ENCODE results near the gene LRMDA. TPM values are rescaled to one million over a fixed set of nuclear protein-coding genes. Genes with fewer than 3 reads are reported as not detected.

The LRMDA gene
- total RNA-seq, 4 donors from 2014 or later: 1.5 to 15.7 (median 4.6) TPM

DNA sequence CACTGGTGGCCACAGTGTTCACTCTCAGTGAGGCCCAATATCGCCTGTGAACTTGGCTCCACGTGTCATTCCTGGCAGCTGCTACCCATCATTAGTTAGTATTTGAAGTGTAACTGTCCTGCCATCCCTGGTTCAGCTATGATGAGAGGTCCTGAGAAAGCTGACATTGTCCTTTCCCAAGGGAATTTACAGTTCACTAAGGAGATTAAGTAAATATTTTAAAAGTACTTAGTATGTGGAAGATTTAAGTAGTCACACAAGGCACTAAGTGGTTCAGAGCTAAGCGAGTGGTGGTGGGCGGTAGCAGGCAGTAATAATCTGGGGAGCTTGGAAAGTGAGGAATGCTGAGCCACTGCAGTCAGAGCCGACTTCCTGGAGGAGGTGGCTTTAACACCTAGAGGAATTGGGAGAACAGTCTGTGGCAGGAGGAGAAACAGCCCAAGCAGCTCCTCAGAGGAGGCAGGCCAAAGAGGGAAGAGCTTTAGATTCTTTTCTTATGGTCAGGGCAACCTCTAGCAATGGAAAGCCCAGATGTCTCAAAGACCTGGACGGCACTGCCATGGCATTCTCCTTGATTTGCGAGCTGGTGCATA, 519.7 kb downstream of the LRMDA start:
- H3K4me1 ChIP-seq: no peaks in the 10 kb centered on the region
- intact Hi-C loops (cut with DNase I; ENCODE audit: low total_unique reads): no loop called here
- TF ChIP-seq, protein P1, sequence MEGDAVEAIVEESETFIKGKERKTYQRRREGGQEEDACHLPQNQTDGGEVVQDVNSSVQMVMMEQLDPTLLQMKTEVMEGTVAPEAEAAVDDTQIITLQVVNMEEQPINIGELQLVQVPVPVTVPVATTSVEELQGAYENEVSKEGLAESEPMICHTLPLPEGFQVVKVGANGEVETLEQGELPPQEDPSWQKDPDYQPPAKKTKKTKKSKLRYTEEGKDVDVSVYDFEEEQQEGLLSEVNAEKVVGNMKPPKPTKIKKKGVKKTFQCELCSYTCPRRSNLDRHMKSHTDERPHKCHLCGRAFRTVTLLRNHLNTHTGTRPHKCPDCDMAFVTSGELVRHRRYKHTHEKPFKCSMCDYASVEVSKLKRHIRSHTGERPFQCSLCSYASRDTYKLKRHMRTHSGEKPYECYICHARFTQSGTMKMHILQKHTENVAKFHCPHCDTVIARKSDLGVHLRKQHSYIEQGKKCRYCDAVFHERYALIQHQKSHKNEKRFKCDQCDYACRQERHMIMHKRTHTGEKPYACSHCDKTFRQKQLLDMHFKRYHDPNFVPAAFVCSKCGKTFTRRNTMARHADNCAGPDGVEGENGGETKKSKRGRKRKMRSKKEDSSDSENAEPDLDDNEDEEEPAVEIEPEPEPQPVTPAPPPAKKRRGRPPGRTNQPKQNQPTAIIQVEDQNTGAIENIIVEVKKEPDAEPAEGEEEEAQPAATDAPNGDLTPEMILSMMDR (IDR thresholded peaks at IDR 0.05): no peak
- no peak overlapping the region for H3K4me3 ChIP-seq
- DNase-seq: no peak
- H3K27me3 ChIP-seq: no peaks in the 10 kb centered on the region
- no peaks in the 10 kb centered on the region for H3K9me3 ChIP-seq
- no peak overlapping the region for H3K27ac ChIP-seq
- no peaks in the 10 kb centered on the region for H3K36me3 ChIP-seq

DNA sequence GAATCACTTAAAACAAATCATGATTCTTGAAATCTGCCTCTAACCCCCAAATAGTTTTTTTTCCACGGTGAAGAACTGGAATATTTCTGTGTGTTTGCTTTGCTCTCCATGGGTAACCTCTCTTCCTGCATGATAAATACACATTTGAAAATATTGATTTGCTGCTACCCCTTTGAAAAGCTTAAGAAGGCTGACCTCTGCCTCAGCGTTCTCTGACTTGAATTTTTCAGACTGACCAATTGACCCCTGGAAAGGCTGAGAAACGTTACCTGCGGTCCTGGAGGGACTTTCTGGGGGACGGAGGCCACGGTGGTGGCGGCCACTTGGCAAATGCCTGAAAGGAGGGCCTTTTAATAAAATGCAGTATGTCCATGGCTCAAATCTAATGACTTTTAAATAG, 520.2 kb downstream of the LRMDA start:
- Histone ChIP-seq H3K36me3 (no peaks in the 10 kb centered on the region), H3K27me3 (no peaks in the 10 kb centered on the region)
- intact Hi-C loops (cut with DNase I; ENCODE audit: low total_unique reads): no loop called here

DNA sequence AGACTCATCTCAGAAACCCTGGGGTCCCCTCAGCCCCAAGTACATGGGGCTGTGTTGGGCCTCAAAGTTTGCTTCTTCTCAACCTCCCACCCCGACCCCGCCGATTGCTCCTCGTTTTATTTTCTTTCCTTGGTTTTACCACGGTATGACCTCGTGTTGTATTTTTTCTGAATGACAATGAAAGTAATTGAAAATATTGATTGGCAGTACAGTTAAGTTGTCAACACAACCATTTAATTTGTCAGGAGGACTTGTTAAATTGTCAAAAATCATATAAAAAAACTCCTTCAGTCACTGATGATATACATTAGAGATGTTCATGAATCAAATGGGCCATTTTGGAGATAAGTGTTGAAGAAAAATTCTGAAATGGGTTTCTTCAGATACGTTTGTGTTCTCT, 520.7 kb downstream of the LRMDA start:
- H3K27me3 ChIP-seq: no peaks in the 10 kb centered on the region
- intact Hi-C loops (cut with DNase I; ENCODE audit: low total_unique reads): no loop called here
- H3K36me3 ChIP-seq: no peaks in the 10 kb centered on the region
- no peak for DNase-seq
- no peak overlapping the region for H3K4me3 ChIP-seq
- H3K4me1 ChIP-seq: no peaks in the 10 kb centered on the region
- H3K27ac ChIP-seq: no peak overlapping the region
- no peaks in the 10 kb centered on the region for H3K9me3 ChIP-seq
- TF ChIP-seq POLR2A (IDR thresholded peaks at IDR 0.05): no peak
- TF ChIP-seq, protein P1 (IDR thresholded peaks at IDR 0.05): no peak

More for the DNA sequence above, 520.2 kb downstream of the LRMDA start:
- DNase-seq: no peak
- no peak overlapping the region for H3K27ac ChIP-seq
- H3K4me3 ChIP-seq: no peak overlapping the region
- no peaks in the 10 kb centered on the region for H3K4me1 ChIP-seq
- no peaks in the 10 kb centered on the region for H3K9me3 ChIP-seq
- TF ChIP-seq, protein P1 (IDR thresholded peaks at IDR 0.05): no peak
- no peak for TF ChIP-seq POLR2A (IDR thresholded peaks at IDR 0.05)

DNA sequence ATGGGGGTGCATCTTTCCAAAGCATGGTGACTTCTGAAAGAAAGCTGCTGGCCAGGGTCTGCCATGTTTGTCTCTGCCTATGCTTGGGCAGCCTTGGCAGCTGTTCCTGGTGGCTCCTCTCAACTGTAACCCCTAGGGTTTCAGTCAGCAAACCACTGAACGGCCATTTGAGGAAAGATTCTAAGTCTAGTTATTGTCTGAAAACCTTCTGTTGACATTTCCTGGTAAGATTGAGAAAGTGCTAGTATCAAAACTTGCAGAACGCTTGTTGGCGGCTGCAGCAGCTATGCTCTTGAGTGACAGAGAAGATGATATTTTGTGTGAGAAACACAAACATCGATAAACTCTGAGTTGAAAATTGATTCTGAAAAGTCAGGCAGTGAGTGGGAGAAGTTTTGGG, 523.1 kb downstream of the LRMDA start:
- Histone ChIP-seq H3K27me3 (no peaks in the 10 kb centered on the region), H3K9me3 (no peaks in the 10 kb centered on the region), H3K4me1 (no peaks in the 10 kb centered on the region), H3K4me3 (no peak overlapping the region), H3K36me3 (no peaks in the 10 kb centered on the region), H3K27ac (no peak overlapping the region)
- DNase-seq: no peak
- TF ChIP-seq, protein P1 (IDR thresholded peaks at IDR 0.05): no peak
- intact Hi-C loops (cut with DNase I; ENCODE audit: low total_unique reads): no loop called here

DNA sequence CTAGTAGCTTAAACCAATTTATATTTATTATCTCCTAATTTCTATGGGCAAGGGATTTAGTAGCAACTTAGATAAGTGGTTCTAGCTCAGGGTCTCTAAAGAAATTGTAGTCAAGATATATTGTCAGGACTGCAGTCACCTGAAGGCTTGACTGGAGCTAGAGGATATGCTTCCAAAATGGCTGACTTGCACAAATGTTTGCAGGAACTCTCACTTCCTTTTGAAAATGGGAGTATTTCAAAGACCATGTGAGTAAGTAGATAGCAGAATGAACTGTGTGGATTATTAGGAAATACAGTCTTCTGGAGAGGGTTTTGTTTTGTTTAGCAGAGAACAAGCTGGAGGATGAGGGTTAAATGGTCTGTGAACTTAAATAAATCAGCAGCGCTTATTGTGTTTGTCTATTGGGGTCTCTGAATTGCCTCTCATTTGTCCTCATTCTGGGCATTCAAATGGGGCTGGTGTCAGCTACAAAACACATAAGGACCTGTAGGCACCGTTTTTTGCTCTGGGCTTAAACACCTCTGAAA, 524.6 kb downstream of the LRMDA start:
- TF ChIP-seq, protein P1 (IDR thresholded peaks at IDR 0.05): no peak
- no peak for TF ChIP-seq POLR2A (IDR thresholded peaks at IDR 0.05)
- H3K9me3 ChIP-seq: no peaks in the 10 kb centered on the region

More for the DNA sequence above, 524.6 kb downstream of the LRMDA start:
- intact Hi-C loops (cut with DNase I; ENCODE audit: low total_unique reads): no loop called here
- no peaks in the 10 kb centered on the region for H3K36me3 ChIP-seq
- no peaks in the 10 kb centered on the region for H3K4me1 ChIP-seq
- DNase-seq: no peak
- H3K4me3 ChIP-seq: no peak overlapping the region
- H3K27ac ChIP-seq: no peak overlapping the region
- no peaks in the 10 kb centered on the region for H3K27me3 ChIP-seq
